ENCODE results near the gene PRELP.
"Not testable (repeated sequence)": the region's sequence is repeated elsewhere in the genome, so short reads cannot be mapped to it uniquely, and the experiment has no call there.

Gene PRELP

DNA sequence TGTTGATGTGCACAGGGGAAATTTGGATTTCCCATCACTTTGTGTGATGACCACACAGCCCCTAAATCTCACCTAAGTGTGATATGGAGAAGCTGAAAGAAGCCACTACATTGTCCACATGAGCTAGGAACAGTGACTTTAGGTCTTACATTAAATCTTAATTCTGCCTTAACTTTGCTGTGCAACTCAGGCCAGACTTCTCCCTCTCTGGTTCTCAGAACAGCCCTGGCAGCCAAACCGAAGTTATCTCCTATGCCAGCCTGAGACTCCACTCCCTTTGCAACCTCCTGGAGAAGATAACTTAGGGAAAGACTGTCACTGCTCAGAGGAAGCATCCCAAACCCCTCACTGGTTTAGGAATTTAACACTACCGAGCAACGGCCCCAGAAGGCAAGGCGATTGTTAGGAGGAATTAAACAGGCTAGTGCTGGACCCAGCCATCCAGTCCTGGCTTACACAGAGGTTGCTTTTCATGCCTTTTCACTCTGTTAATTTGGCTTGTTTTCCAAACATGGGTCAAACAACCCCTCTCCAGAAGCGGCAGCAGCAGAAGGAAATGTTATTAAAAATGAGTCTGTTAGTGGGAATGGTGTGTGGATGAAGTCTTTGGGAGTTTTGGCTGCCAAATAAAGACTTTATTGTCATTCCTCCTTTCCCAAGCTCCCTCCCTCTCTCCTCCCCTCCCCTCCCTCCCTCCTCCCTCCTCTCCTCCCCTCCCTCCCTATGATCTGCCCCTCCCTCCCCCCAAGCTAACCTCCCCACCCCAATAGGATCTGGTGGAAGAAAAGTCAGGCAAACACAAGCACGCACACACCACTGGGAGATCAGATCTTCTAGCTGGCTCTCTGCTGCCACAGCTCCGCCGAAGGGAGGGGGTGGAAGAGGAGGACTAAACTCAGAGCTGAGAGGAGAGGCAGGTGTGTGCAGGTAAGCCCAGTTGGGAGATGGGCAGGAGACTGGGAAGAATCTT is at the start of gene PRELP:
TSS of gene PRELP (plus strand) at position 795 of the 970 bp plus-strand sequence. CDS start 7,379 bp downstream, outside the sequence.
- DNase-seq = no peak

DNA sequence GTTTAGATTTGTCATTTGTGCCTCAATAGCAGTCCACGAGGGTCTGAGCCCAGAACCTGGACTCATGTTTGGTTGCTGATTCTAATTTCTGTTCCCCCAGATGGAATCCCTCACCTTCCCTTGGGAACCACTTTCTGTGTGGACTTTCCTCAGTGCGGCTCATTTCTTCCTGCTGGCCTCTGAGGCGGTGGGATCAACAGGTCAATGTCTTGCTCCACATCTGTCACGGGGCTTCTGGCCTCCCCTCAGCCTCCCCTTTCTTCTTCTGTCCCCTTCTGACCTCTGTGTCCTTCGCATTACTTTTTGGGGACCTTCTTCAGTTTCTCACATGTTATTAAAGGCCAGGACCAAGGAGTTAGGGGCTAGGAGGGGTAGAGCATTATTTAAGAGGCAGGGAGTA is 49.2 kb upstream of the PRELP start:
- no peak for DNase-seq

DNA sequence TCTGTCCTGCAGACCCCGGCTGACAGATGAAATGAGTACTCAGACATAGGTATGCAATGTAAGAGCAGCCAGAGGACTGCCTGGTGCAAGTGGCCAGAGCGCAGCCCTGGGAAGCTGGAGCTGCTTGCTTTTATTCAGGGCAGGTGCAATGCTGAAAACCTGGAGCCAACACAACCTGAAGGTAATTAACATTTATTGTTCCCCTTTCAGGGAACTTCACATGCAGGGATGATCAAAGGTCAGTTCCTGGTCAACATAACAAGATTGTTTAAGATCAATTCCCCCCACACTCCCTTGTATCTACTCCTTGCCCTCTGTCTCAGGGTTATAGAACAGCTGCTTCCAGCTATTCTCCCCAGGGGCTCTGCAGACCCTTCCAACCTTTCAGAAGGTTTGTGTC is 48.7 kb upstream of the PRELP start:
- no peak for DNase-seq

DNA sequence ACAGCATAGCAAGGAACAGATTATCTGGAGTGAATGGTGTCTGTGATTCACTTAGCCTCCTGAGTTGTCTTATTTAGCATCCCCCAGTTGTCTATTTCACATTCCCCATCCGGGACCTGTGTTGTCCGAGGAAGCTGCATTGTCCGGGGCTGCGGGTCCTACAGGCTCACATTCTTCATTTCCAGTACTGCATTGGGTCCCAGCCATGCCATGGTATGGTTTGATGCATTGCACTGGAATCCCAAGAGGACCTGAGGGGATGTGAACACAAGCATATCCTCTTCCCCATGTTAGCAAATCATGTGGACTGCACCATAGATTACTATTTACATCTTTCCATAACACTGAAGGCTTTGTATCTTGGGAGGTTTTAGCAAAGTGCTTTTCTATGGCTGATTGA is 48.2 kb upstream of the PRELP start:
- DNase-seq = no peak

DNA sequence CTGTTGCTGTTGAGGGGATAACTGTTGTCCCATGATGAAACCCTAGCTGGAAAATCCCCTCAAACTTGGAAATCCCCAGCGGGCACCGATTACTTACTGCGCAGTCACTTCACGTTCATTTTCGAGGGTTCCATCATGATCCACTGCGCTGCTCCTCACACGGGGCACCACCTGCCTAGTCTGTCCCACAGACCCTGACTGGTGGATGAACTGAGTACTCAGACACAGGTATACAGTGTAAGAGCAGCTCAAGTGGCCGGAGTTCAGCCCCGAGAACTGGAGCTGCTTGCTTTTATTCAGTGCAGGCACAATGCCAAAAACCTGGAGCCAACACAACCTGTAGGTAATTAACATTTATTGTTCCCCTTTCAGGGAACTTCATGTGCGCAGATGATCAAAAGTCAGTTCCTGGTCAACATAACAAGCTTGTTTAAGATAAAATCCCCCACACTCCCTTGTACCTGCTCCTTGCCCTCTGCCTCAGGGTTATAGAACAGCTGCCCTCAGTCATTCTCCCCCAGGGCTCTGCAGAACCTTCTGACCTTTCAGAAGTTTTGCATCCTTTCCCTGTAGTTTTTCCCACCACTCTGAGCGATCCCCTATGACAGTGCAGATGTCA is 46.5 kb upstream of the PRELP start:
- DNase-seq = no peak

DNA sequence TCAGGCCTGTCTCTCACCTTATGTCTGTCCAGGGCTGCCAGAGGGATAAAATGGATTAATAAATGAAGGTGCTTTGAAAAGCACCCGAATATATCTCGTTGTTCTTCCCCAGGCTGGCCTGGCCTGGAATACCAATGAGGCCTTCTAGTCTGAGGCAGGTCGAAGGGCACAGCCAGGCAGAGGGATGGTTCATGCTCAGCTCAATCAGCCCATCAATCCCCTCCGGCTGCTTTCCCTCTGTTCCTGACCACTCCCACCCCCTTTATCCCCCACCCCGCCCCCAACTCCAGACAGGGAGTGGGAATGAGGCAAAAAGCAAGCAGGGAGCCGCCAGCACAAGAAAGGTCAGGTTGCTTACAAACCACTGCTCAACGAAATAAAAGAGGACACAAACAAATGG is 40.0 kb upstream of the PRELP start:
- no peak for DNase-seq

DNA sequence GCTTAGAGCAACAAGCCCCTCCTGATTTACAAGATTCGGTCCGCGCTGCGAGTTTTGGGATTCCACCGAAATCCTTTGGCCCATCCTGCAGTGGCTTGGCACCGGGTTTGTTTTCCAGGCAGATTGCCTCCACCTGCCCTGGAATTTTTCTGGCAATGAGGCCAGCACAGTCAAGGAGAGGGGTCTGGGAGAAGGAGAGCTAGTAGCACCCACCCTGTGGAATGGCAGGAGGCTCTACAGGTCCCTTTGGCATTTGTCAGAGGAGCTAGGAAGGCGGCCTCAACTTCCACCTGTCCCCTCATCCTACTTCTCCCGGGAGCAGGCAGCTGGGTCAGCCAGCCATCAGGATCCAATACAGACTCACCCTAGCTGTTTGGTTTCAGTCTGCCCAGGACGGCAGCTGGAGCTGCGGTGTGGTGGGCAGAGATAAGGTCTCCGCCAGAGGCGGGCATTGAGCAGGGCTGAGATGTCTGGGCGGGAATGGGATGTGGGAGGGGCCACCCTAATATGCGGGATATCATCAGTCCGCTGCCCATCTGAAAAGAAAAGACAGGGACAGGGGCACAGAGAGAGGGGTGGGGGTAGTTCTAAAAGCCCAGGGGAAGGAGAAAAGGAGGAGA is 37.8 kb upstream of the PRELP start:
- DNase-seq = no peak

DNA sequence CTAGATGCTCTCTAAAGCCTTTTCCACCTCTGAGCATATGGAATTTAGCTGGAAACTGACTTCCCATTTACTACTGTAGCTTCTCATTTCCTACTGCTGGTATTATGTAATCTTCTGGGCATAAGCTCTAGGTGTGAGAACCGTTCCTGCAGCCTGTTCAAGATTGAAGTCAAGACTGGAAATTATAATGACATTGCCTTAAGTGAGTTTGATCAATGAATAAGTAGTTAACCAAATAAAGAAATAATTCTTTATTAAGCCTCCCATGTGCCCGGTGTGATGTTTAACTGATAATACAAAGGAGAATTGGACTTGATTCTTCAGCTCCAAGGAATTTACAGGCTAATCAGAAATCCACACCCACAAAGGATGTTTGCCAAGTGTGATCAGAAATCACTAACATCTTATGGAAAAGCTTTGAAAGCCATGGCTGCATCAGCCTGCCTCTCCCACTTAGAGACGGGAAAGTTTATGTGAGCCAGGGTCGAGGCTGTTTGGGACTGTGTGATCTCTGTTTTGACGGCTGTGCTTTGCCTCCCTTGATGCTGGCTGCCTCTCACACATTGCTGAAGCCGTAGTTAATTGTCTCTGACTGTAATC is 36.4 kb upstream of the PRELP start:
- no peak for DNase-seq

DNA sequence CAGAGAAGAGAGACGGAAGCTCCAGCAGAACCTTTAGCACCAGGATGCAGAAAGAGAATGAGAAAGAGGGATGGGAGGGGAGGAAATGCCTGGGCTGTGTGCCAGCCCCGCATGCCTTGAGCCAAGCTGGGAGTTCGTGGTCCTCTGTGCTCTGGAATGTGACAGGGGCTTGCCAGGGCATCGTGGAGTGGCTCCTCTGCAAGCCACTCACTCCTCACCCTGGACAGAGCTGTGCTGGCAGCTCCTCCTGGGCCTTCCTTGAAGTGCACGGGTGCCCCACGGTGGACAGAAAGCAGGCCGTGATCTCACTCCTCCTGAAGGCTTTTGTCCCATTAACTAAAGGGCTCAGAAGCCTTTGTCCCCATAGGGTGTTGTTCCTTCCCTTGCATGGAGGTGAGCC is 34.8 kb upstream of the PRELP start:
- DNase-seq = no peak

DNA sequence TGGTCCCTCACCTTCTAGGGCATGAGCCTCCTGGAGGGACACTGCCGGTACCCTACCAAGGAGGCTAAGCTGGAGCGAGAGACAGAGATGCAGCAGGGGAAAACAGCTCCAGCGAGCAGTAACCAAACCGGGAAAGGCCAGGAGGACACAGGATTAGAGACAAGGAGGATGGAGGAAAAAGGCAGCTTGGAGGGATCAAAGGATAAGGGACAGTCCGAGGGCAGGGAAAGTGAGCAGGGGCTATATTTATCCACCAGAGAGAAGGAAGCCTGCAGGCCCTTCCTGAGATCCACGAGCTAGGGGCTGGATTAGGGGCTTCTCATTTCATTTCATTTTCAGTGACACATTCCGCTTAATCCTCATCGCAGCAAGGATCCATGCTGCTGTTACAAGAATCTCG is 33.8 kb upstream of the PRELP start:
- DNase-seq = no peak

DNA sequence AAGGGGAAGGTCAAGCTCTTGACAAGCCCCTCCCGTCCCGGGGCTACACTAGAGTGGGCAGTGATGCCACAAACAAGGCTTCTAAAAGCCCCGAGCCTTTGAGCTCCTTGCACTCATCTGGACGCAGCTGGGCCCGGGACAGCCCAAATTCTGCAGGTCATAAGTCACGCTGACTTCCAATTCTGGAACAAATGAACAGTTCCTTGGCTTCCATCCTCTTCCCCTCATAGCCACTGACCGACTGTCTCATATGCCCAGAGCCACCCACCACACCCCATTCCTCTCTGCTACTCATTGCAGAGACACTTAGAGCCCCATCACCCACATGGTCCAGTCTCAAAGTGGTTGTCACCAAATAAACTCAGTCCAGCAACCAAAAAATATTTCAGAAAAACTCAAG is 32.8 kb upstream of the PRELP start:
- no peak for DNase-seq

DNA sequence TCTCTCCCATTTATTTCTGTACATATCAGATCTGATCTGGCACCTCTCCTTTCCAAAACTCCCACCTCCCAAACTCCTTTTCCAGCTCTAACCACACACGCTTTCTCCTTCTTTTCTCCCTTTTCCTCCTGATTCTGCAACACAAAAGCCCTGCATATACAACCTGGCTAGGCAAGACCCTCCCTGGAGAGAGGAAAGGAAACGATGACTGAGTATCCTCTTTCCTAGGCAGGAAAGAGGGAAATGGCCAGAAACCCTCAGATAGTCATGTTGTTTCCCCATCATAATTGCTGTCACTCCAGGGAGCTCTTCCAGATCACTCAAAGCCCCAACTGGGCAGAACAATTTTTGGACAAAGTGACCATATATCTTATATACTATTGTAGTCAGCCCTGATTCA is 32.3 kb upstream of the PRELP start:
- DNase-seq = no peak

DNA sequence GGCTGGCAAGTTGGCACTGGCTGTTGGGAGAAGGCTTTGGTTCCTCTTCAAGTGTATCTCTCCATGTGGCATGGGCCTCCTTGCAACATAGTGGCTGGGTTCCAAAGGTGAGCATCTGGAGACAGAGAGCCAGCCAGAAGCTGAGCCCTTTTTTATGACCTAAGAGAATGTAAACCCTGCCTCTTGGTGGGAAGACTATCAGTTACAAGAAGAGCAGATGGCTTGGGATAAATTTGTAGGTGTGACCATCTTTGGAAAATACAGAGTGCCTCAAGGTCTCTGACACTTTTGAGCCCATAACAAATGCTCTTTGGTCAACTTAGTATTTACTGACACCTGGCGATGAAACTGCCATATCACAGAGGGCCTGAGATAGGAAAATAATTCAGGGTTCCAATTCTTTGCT is 31.4 kb upstream of the PRELP start:
- DNase-seq = no peak

DNA sequence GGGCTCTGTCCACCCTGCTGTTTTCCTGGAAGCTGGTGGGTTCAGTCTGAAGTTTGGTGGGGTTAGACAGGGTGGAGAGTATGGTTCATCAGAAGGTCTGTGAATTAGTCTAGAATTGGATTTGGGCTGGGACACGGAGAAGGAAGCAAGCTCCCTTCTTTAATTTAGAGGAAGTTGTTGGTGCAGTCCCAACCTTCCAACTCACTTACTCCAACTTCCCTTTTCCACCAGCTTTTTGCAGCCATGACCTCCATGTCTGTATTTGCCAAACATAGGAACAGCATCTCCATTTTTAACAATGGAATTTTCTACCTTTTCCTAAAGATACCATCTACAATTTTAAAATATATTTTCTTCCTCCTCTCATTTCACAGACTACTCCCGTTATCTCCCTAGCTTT is 28.5 kb upstream of the PRELP start:
- DNase-seq = no peak

DNA sequence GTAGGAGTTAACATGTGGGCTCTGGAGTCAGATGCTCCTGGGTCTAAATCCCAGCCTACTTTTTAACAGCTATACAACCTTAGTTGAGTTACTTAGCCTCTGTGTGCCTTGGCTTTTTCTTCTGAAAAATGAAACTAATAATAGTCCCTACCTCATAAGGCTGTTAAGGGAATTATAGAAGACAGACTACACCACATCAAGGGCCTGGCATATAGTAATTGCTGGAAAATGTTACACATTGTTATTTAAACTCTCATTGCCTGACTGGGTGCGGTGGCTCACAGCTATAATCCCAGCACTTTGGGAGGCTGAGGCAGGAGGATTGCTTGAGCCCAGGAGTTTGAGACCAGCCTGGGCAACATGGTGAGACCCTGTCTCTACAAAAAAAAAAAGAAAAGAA is 28.0 kb upstream of the PRELP start:
- not testable (repeated sequence) for DNase-seq

DNA sequence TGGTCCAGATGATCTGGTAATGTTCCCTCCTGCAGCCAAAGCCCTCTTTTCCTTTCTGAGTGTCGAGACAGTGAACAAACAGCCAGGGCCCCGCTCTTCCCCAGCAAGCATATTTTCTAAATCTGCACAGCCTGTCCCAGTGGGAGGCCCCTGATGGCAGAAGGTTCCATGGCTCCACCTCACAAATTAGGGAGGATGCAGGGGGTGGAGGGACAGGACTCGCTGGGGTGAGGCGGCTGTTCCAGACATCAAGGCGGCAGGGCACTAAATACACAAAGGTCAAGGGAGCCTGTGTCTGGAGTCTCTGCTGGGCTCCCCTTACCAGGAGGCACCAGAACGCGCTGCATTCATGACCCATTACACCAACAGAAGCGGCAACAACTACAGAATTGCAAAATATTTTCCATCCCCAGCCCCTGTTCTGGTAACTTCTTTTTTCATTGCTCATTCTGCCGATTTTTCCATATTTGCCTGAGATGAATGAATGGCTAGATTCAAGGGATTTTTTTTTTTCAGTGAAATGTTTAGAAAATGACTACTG is 27.0 kb upstream of the PRELP start:
- no peak for DNase-seq

DNA sequence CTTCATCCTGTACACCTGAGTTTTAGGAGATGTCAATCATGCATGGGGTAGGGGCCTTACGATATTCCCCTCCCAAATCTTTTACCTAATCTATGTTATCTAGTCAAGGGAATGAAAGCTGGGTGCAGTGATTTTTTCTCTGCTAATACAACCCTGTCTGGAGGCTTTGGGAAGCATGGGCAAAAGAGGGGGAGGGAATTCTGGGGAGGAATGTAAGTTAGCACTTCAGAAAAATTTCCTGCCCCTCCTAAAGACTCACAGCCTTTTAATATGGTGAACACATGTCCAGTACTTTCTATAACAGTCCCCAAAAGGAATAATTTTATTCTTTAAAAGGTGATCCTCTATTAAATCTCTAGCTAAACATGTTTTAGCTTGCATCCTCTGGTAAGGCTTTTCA is 25.6 kb upstream of the PRELP start:
- no peak for DNase-seq

DNA sequence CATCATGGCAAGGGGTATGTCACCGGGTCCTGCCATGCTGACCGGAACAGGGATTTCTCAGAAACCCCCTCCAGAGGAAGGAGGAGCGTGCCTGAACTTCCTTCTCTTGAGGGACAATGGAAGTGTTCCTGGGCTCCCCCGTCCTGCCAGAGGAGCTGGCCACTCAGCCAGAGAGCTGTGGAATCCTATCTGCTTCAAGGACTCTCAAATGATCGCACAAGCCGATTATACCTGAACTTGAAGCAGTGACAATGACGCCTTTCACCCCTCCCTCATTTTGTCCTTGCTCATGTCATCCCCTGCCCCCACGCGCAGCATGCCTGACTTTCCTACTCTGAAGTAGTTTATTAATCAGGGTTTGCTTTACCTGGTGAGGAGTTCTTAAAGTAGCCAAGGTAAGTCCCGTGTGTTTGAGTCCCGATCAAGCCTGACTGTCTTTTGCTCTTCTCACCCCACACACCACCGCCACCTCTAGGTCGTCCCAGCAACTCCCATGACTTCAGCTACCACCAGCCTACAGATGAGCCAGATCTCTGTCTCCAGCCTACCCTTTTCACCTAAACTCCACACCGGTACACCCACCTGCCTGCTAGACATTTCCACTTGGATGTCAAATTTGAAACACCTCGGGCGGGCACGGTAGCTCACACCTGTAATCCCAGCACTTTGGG is 25.0 kb upstream of the PRELP start:
- no peak for DNase-seq

DNA sequence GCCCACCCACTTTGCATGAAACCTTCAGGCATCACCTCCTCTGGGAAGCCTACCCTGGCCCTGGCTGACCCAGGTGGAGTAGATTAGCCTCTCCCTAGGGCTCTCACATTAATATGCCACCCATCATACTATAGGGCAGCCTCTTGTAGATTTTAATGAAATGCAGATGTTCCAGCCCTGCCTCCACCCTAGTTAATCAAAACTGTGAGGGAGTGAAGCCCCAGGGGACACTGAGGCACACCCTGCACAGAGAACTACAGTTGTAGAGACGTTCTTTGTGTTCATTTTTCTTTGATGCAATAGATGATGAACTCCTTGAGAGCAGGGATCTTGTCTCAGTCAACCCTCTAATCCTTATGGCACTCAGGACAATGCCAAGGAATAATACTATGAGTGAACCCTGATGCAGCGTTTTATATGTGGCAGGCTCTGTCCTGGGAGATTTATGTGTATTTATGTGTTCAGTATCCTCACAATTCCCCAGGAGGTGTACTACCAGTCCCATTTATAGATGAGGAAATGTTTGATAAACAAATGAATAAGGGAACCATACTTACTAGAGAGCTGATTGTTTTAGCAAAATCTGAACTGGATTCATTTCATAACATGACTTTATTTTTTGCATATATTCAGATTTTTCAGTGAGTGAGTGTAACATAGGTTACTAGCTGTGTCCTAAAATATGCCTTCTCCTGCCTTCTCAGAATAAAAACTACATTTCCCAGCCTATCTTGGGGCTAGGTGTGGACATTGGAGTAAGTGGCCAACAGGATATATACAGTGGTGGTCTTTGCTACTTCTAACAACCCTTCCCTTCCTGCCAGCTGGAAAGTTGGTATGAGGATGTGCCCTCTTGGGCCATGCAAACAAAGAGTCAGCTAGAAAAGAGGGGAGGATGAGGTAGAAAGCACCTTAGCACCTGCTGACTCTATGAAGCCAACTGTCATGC is 23.5 kb upstream of the PRELP start:
- DNase-seq = no peak

DNA sequence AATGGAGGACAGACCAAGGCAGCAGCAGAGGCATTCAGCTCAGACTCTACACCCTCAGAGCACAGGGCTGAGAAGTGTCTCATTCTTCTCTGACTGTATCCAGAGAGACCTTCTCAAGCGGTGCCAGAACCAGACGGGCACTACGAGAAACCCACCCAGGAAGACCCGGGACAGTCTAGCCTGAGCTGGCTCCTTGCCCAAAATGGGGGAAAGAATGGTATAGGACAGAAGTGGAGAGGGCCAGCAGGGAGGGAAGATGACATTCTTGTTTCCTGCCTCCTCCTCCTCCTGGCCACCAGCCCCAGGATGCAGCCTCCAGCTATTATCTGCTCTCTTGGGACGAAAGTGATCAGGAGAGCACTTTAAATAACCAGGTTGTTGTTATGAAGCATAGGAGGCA is 22.6 kb upstream of the PRELP start:
- no peak for DNase-seq

DNA sequence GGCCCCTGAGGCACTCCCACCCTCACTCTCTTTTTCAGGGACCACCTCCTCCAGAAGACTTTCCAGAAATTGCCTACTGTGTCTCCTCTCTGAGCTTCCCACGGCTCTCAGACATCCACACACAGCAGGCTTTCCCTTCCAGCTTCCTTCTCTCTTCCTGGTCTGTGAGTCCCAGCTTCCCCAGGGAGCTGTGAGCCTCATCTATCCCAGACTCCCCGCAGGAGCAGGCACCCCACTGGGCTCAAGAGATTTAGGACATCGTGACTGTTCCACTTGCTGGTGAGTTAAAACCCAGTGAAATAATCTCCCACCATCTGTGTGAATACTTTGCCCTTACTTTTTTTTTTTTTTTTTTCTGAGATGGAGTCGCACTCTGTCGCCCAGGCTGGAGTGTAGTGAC is 22.0 kb upstream of the PRELP start:
- DNase-seq = no peak
